NK-92 (cell line): Measurements from ENCODE around the gene ZNF768.

Source experiments
- DNase-seq: peaks from one replicate; lab custom pipeline; 2025; ENCODE audit not compliant: unreplicated experiment; lab: John Stamatoyannopoulos, UW

ZNF768 gene

GRCh38 chr16:30474074-30474452 is 52.3 kb downstream of the ZNF768 start:
- no peak for DNase-seq
